HepG2 (cell line): ENCODE measurements around the gene FBXL13. TPM values are rescaled to one million over a fixed set of nuclear protein-coding genes. Genes with fewer than 3 reads are reported as not detected.

Source experiments
- AGO1 ChIP-seq: fragments of 200-400 bp; formaldehyde crosslinking; IDR thresholded peaks from 2 replicates; pipeline ENCODE4 v1.6.1; 2017; ENCODE audit warnings: mild to moderate bottlenecking, low read depth, low read length, moderate library complexity; ENCODE audit not compliant: poor library complexity, severe bottlenecking
- ETV6 ChIP-seq: sonication (generic); formaldehyde crosslinking; conservative IDR thresholded peaks from 2 replicates; pipeline ENCODE4 v1.4.0; 2020; ENCODE audit warnings: missing genetic modification reagents
- GMEB1 ChIP-seq: sonication (generic); formaldehyde crosslinking; IDR thresholded peaks from 2 replicates; pipeline ENCODE4 v1.5.1; 2020; ENCODE audit warnings: missing genetic modification reagents, mild to moderate bottlenecking, borderline replicate concordance
- HMGXB3 ChIP-seq: sonication (generic); formaldehyde crosslinking; IDR thresholded peaks from 2 replicates; pipeline ENCODE4 v1.4.0; 2020; ENCODE audit warnings: missing genetic modification reagents, borderline replicate concordance
- KDM5B ChIP-seq: sonication (generic); formaldehyde crosslinking; IDR thresholded peaks from 2 replicates; pipeline ENCODE4 v1.4.0; 2020; ENCODE audit warnings: missing genetic modification reagents, mild to moderate bottlenecking, borderline replicate concordance
- KMT2A ChIP-seq: sonication (generic); formaldehyde crosslinking; IDR thresholded peaks from 2 replicates; pipeline ENCODE4 v1.4.0; 2020; ENCODE audit warnings: missing genetic modification reagents
- MXD4 ChIP-seq: IDR thresholded peaks from 2 replicates; pipeline ENCODE4 v1.6.1; 2016; ENCODE audit warnings: mild to moderate bottlenecking, missing biosample characterization, missing genetic modification reagents
- NFE2L1 ChIP-seq: sonication (generic); formaldehyde crosslinking; IDR thresholded peaks from 2 replicates; pipeline ENCODE4 v1.4.0; 2020; ENCODE audit warnings: missing genetic modification reagents, mild to moderate bottlenecking, borderline replicate concordance
- NONO ChIP-seq, 2 experiments: fragments of 450-650 bp in 1 of 2; sonication (generic) in 1 of 2; formaldehyde crosslinking in 1 of 2; IDR thresholded peaks in 1 of 2; conservative IDR thresholded peaks in 1 of 2; 2 replicates each; pipeline versions ENCODE4 v1.6.1 to v1.8.0; 2017 to 2022; ENCODE audit warnings: mild to moderate bottlenecking in 1 of 2, missing genetic modification reagents in 1 of 2, moderate library complexity in 1 of 2
- SOX13 ChIP-seq, 3 experiments: fragments of 450-650 bp in 1 of 3; sonication (generic) in 1 of 3; formaldehyde crosslinking in 1 of 3; IDR thresholded peaks in 2 of 3; conservative IDR thresholded peaks in 1 of 3; 2 replicates each; pipeline versions ENCODE4 v1.5.0 to v1.6.1; 2016 to 2020; ENCODE audit warnings: antibody characterized with exemption in 1 of 3, mild to moderate bottlenecking in 1 of 3, missing compliant biosample characterization in 1 of 3, missing genetic modification reagents in 1 of 3, moderate library complexity in 1 of 3
- SPEN ChIP-seq: sonication (generic); formaldehyde crosslinking; IDR thresholded peaks from 2 replicates; pipeline ENCODE4 v1.5.1; 2020; ENCODE audit warnings: low read depth, mild to moderate bottlenecking, missing genetic modification reagents
- ZNF20 ChIP-seq: sonication (generic); formaldehyde crosslinking; IDR thresholded peaks from 2 replicates; pipeline ENCODE4 v1.4.0; 2020; ENCODE audit warnings: mild to moderate bottlenecking, moderate library complexity, missing genetic modification reagents
- ZNF609 ChIP-seq: sonication (generic); formaldehyde crosslinking; IDR thresholded peaks from 2 replicates; pipeline ENCODE4 v1.4.0; 2020; ENCODE audit warnings: mild to moderate bottlenecking, missing genetic modification reagents, borderline replicate concordance
- ZNF747 ChIP-seq: sonication (generic); formaldehyde crosslinking; IDR thresholded peaks from 2 replicates; pipeline ENCODE4 v1.8.1; 2023; ENCODE audit warnings: missing genetic modification reagents, mild to moderate bottlenecking, borderline replicate concordance
- polyA plus RNA-seq, 8 experiments: library from polyadenylated mRNA; depleted of rRNA in 3 of 8; stranded (reverse) in 7 of 8; unstranded in 1 of 8; fragments of >200 nt; fragmentation: Illumina TruSeq in 4 of 8; extraction: Trizol in 4 of 8; gene quantifications; 2 replicates each; pipeline versions ENCODE4 v1.2.1 to v1.2.3, GENCODE V29; 2011 to 2016; ENCODE audit warnings: low read depth in 4 of 8, missing spikeins in 1 of 8, mixed read lengths in 1 of 8; ENCODE audit not compliant: insufficient read depth in 1 of 8
- total RNA-seq, 5 experiments: library from RNA; depleted of rRNA; stranded (reverse); fragments of >200 nt; fragmentation: Illumina TruSeq; extraction: Trizol; gene quantifications; 2 replicates each; pipeline ENCODE4 v1.2.3, GENCODE V29; 2016; ENCODE audit warnings: low read depth in 1 of 5
- TF ChIP-seq, protein P1 (sequence below): sonication (generic); formaldehyde crosslinking; IDR thresholded peaks from 2 replicates; pipeline ENCODE4 v1.5.1; 2020; ENCODE audit warnings: missing genetic modification reagents, mild to moderate bottlenecking, borderline replicate concordance

The FBXL13 gene
- total and polyA plus RNA-seq, 2 of the 13 experiments (the other 11 are each of a cell fraction or from before 2014, with no cell fraction given): 0.24 to 0.77 TPM

DNA sequence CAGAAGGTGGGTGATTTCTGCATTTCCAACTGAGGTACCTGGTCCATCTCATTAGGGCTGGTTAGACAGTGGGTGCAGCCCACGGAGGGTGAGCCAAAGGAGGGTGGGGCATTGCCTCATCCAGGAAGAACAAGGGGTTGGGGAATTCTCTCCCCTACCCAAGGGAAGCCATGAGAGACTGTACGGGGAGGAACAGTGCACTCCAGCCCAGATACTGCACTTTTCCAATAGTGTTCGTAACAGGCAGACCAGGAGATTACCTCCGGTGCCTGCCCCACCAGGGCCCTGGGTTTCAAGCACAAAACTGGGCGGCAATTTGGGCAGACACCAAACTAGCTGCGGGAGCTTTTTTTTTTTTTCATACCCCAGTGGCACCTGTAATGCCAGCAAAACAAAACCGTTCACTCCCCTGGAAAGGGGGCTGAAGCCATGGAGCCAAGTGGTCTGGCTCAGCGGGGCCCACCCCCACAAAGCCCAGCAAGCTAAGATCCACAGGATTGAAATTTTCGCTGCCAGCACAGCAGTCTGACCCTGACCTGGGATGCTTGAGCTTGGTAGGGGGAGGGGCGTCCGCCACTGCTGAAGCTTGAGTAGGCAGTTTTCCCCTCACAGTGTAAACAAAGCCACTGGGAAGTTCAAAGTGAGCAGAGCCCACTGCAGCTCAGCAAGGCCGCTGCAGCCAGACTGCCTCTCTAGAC is 31.6 kb upstream of the FBXL13 start (continued):
- TF ChIP-seq ZNF609 (CRISPR knock-in tag): peak; percentile 49; the same call in 1 of the 2 replicates
- TF ChIP-seq GMEB1 (CRISPR knock-in tag): no peak; the same call in 1 of the 2 replicates
- TF ChIP-seq ETV6 (CRISPR knock-in tag): no peak
- TF ChIP-seq ZNF20 (CRISPR knock-in tag): no peak
- no peak for TF ChIP-seq SPEN (CRISPR knock-in tag)
- TF ChIP-seq KMT2A (CRISPR knock-in tag): peak; percentile 56; the same call in 1 of the 2 replicates
- TF ChIP-seq NFE2L1 (CRISPR knock-in tag): no peak
- TF ChIP-seq HMGXB3: no peak
- no peak for TF ChIP-seq NONO (IDR thresholded peaks at IDR 0.05)
- TF ChIP-seq NONO (CRISPR knock-in tag; conservative IDR thresholded peaks at IDR 0.05): peak; percentile 89
- no peak for TF ChIP-seq SOX13 (IDR thresholded peaks at IDR 0.05)
- TF ChIP-seq SOX13 (CRISPR knock-in tag; conservative IDR thresholded peaks at IDR 0.05 in 1 of 2, IDR thresholded peaks at IDR 0.05 in 1 of 2): peak in 1 of 2 experiments; percentile 60; a peak in 2 of 4 replicates
- TF ChIP-seq MXD4 (CRISPR knock-in tag): no peak
- no peak for TF ChIP-seq ZNF747 (CRISPR knock-in tag)
- TF ChIP-seq KDM5B (CRISPR knock-in tag): peak; percentile 22; the same call in 1 of the 2 replicates
- TF ChIP-seq, protein P1, sequence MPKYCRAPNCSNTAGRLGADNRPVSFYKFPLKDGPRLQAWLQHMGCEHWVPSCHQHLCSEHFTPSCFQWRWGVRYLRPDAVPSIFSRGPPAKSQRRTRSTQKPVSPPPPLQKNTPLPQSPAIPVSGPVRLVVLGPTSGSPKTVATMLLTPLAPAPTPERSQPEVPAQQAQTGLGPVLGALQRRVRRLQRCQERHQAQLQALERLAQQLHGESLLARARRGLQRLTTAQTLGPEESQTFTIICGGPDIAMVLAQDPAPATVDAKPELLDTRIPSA (CRISPR knock-in tag): no peak
- no peak for TF ChIP-seq AGO1
